HCT116 (cell line): ENCODE results near the gene TCP11.

Experiments used
- CEBPB ChIP-seq: IDR thresholded peaks from 2 replicates; pipeline ENCODE4 v1.6.1; 2012; ENCODE audit warnings: low read depth
- EZH2 ChIP-seq: fragments of 200-600 bp; sonication (generic); IDR thresholded peaks from 2 replicates; pipeline ENCODE4 v1.6.1; 2017; ENCODE audit warnings: antibody characterized with exemption, mixed run types
- EZH2phosphoT487 ChIP-seq: fragments of 200-600 bp; IDR thresholded peaks from 2 replicates; pipeline ENCODE4 v1.6.1; 2018; ENCODE audit warnings: antibody characterized with exemption, borderline replicate concordance
- POLR2A ChIP-seq: IDR thresholded peaks from 2 replicates; pipeline ENCODE4 v1.7.0; 2011; ENCODE audit warnings: borderline replicate concordance; ENCODE audit not compliant: insufficient read depth, insufficient read length; ENCODE audit errors: extremely low read depth
- POLR2AphosphoS5 ChIP-seq: IDR thresholded peaks from 2 replicates; pipeline ENCODE4 v1.6.1; 2011; ENCODE audit warnings: mild to moderate bottlenecking, low read depth, low read length, moderate library complexity
- SIN3A ChIP-seq: IDR thresholded peaks from 2 replicates; pipeline ENCODE4 v1.6.1; 2012; ENCODE audit warnings: low read depth
- SRF ChIP-seq: IDR thresholded peaks from 2 replicates; pipeline ENCODE4 v1.6.1; 2012; ENCODE audit warnings: low read depth
- TF ChIP-seq, protein P1 (sequence below), 3 experiments: fragments of 200-600 bp in 1 of 3; sonication (generic) in 1 of 3; IDR thresholded peaks in 2 of 3; conservative IDR thresholded peaks in 1 of 3; 2 replicates each; pipeline ENCODE4 v1.5.1; 2012 to 2017; ENCODE audit warnings: low read depth in 2 of 3, low read length in 2 of 3, antibody characterized with exemption in 1 of 3, borderline replicate concordance in 1 of 3, control low read depth in 1 of 3, mild to moderate bottlenecking in 1 of 3, mixed read lengths in 1 of 3, mixed run types in 1 of 3, moderate library complexity in 1 of 3; ENCODE audit not compliant: insufficient read depth in 1 of 3
- TF ChIP-seq, protein P2 (sequence below): IDR thresholded peaks from 2 replicates; pipeline ENCODE4 v1.6.1; 2012; ENCODE audit warnings: low read depth
- TF ChIP-seq, protein P3 (sequence below): IDR thresholded peaks from 2 replicates; pipeline ENCODE4 v1.6.1; 2012

DNA sequence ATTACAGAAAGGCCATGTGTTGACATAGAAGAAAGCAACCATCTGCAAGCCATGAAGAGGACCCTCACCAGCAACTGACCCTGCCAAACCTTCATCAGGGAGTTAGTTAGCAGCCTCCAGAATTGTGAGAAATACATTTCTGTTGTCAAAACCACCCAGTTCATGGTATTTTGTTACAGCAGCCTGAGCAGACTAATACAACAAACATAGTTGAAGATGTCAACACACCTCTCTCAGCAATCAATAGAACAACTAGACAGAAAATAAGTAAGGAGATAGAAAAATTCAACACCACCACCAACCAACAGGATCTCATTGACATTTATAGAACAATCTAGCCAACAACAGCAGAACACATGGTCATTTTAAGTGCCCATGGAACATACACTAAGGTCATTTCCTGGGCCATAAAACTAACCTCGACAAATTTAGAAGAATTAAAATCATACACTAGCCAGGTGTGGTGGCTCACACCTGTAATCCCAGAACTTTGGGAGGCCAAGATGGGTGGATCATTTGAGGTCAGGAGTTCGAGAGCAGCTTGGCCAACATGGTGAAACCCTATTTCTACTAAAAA lies 32.7 kb downstream of the TCP11 start:
- no peak for TF ChIP-seq EZH2
- TF ChIP-seq POLR2AphosphoS5 = no peak
- TF ChIP-seq POLR2A = no peak
- TF ChIP-seq, protein P1, sequence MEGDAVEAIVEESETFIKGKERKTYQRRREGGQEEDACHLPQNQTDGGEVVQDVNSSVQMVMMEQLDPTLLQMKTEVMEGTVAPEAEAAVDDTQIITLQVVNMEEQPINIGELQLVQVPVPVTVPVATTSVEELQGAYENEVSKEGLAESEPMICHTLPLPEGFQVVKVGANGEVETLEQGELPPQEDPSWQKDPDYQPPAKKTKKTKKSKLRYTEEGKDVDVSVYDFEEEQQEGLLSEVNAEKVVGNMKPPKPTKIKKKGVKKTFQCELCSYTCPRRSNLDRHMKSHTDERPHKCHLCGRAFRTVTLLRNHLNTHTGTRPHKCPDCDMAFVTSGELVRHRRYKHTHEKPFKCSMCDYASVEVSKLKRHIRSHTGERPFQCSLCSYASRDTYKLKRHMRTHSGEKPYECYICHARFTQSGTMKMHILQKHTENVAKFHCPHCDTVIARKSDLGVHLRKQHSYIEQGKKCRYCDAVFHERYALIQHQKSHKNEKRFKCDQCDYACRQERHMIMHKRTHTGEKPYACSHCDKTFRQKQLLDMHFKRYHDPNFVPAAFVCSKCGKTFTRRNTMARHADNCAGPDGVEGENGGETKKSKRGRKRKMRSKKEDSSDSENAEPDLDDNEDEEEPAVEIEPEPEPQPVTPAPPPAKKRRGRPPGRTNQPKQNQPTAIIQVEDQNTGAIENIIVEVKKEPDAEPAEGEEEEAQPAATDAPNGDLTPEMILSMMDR (IDR thresholded peaks at IDR 0.05 in 2 of 3, conservative IDR thresholded peaks at IDR 0.05 in 1 of 3; ENCODE audit: borderline replicate concordance in 1 of 3, insufficient read depth in 1 of 3, low read depth in 2 of 3, low read length in 2 of 3) = no peak
- TF ChIP-seq, protein P2, sequence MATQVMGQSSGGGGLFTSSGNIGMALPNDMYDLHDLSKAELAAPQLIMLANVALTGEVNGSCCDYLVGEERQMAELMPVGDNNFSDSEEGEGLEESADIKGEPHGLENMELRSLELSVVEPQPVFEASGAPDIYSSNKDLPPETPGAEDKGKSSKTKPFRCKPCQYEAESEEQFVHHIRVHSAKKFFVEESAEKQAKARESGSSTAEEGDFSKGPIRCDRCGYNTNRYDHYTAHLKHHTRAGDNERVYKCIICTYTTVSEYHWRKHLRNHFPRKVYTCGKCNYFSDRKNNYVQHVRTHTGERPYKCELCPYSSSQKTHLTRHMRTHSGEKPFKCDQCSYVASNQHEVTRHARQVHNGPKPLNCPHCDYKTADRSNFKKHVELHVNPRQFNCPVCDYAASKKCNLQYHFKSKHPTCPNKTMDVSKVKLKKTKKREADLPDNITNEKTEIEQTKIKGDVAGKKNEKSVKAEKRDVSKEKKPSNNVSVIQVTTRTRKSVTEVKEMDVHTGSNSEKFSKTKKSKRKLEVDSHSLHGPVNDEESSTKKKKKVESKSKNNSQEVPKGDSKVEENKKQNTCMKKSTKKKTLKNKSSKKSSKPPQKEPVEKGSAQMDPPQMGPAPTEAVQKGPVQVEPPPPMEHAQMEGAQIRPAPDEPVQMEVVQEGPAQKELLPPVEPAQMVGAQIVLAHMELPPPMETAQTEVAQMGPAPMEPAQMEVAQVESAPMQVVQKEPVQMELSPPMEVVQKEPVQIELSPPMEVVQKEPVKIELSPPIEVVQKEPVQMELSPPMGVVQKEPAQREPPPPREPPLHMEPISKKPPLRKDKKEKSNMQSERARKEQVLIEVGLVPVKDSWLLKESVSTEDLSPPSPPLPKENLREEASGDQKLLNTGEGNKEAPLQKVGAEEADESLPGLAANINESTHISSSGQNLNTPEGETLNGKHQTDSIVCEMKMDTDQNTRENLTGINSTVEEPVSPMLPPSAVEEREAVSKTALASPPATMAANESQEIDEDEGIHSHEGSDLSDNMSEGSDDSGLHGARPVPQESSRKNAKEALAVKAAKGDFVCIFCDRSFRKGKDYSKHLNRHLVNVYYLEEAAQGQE = no peak
- no peak for TF ChIP-seq CEBPB
- TF ChIP-seq SIN3A = no peak
- TF ChIP-seq EZH2phosphoT487 = no peak
- TF ChIP-seq, protein P3, sequence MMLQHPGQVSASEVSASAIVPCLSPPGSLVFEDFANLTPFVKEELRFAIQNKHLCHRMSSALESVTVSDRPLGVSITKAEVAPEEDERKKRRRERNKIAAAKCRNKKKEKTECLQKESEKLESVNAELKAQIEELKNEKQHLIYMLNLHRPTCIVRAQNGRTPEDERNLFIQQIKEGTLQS = no peak
- no peak for TF ChIP-seq SRF
